Lung microvascular endothelial cell (primary cell): ENCODE results near the gene TDRD1. TPM values are rescaled to one million over a fixed set of nuclear protein-coding genes. Genes with fewer than 3 reads are reported as not detected.

Source experiments
- DNase-seq, 2 donors: peaks; one replicate each; pipeline versions ENCODE4 v3.0.0 to v3.0.0-alpha.2; 2010; ENCODE audit warnings: low read depth in 2 of 2
- total RNA-seq: library from RNA; depleted of rRNA; stranded (reverse); fragments of >200 nt; gene quantifications from 2 replicates; pipeline ENCODE4 v1.2.1, GENCODE V29; 2014

The TDRD1 gene
- total RNA-seq, 1 donor from 2014 or later, result not detected

GRCh38 chr10:114175667-114176066, 3.5 kb upstream of the TDRD1 start:
- no peak for DNase-seq

- DNase-seq, result no peak
Measured at GRCh38 chr10:114176511-114176910, 2.6 kb upstream of the TDRD1 start.

- no peak for DNase-seq
Measured at GRCh38 chr10:114179747-114180146, 594 bp downstream of the TDRD1 start.

DNA sequence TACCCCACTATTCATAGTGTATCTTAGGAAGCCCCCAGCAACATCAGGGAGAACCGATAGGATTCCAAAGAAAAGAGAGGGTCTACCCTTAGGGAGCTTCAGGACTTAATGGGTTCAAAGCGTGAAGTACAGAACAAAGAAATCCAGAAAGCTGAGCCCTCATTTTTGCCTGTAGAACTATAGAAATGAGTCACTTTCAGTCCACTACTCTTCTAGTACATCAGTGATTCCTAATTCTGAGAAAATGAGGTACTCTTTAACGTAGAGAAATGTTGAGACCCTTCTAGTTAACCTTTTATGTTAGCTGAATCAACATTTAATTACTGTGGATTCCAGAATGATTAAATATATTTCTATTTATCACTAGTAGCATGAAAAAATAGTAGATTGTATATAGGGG, 1.8 kb downstream of the TDRD1 start:
- DNase-seq, result no peak

- DNase-seq, result peak; percentile 4 to 74
Measured at GRCh38 chr10:114181971-114182370, 2.8 kb downstream of the TDRD1 start.

- DNase-seq, result no peak
Measured at GRCh38 chr10:114183563-114183962, 4.4 kb downstream of the TDRD1 start.

DNA sequence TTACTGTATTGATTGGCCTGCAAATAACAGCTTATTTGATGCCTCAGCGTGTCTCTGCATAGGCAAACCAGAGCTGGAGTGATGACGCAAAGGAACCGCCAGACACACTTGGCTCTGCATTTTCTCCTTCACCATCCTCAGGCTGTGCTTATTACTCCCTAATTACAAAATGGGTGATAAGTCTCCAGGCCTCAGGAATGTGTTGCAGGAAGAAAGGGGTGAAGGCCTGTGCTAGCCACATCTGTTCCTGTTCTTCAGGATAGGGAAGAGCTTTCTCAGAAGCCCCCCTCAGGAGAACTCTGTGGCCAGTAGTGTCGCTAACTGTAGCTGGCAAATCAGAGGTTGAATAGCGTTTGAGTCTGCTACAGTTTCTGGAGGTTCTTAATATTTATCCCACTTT, 5.1 kb downstream of the TDRD1 start:
- DNase-seq, result no peak

- no peak for DNase-seq
Measured at GRCh38 chr10:114188001-114188400, 8.8 kb downstream of the TDRD1 start.

- DNase-seq, result no peak
Measured at GRCh38 chr10:114188900-114189299, 9.7 kb downstream of the TDRD1 start.

DNA sequence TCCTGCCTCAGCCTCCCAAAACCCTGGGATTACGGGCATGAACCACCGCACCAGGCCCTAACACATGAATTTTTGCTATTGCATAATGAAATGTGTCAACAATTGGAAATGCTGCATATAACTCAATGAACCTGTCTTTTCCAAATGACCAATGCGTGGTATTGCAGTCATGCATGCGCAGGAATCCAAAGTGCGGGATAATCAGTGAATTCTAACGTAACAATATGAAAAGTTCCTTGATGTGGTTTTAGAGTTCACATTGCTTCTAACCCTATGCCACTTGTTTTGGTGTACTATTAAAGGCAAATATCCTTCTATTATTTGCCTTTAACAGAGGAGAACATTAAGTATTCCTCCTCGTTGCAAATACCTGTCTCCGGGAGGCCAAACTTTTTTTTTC, 10.5 kb downstream of the TDRD1 start:
- DNase-seq, result no peak

DNA sequence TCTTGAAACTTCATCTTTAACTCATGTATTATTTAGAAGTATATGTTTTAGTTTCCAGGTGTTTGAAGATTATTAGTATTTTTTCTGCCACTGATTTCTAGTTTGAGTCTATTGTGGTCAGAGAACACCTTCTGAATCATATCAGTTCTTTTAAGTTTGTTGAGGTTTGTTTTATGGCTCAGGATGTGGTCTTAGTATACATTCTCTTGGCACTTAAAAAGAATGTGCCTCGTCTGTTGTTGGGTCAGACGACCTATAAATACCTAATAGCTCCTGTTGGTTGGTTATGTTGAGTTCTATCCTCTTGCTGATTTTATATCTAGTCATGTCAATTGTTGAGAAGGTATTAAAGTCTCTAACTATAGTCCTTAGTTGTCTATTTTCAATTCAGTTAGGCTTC, 15.9 kb downstream of the TDRD1 start:
- no peak for DNase-seq

DNA sequence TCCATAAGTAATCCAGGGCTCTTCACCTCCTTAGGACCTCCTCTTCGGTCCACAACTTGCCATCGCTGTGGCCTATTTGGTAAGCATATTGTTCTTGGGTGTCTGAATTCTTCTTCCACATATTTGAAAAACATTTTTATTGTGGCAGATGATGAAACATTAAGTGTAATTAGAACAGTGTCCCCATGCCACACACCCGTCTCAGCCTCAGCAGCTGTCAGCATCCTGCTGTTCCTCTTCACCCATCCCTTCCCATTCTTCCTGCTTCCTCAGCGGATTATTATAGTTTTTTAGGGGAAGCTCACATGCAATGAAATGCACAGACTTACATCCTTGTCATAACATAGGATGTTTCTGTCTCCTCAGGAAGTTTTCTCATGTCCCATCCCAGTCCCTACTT, 20.1 kb downstream of the TDRD1 start:
- DNase-seq, result no peak

DNA sequence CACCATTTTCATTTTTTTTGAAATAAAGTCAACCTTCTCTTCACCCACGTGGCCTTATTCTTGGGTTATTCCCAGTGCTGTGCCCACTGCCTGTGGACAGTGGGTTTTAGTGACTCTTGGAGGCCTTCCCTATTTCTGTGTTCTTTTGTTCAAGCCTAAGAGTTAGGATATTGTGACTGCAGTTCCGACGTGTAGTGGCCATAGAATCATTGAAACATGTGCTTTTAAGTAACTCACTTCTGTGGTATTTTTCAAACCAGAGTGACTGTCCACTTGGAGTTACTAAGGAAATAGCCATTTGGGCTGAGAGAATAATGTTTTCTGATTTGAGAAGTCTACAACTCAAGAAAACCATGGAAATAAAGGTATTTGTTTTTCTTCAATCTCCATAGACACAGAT, 23.7 kb downstream of the TDRD1 start:
- DNase-seq, result no peak

- DNase-seq, result no peak
Measured at GRCh38 chr10:114206902-114207301, 27.7 kb downstream of the TDRD1 start.

GRCh38 chr10:114207349-114207748, 28.2 kb downstream of the TDRD1 start:
- no peak for DNase-seq

DNA sequence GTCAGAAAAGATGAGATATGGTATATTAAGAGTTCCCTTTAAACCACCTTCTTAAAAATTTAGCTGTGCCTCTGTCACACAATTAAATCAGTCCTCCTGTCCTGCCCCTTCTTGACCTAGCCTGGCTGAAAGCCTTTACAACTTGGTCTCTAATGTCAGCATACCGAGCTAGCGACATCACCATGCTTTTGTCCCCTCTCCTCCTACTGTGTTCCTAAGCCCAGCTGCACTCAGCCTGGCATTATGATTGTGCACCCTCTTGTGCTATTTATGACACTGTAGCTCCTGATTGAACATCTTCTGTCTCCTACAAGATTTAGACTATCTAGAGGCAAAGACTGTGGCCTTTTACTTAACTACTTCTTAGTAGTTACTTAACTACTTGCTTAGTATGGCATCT, 29.2 kb downstream of the TDRD1 start:
- DNase-seq, result no peak

- DNase-seq, result no peak
Measured at GRCh38 chr10:114212153-114212552, 33.0 kb downstream of the TDRD1 start.

GRCh38 chr10:114215033-114215432, 35.9 kb downstream of the TDRD1 start:
- DNase-seq, result no peak

DNA sequence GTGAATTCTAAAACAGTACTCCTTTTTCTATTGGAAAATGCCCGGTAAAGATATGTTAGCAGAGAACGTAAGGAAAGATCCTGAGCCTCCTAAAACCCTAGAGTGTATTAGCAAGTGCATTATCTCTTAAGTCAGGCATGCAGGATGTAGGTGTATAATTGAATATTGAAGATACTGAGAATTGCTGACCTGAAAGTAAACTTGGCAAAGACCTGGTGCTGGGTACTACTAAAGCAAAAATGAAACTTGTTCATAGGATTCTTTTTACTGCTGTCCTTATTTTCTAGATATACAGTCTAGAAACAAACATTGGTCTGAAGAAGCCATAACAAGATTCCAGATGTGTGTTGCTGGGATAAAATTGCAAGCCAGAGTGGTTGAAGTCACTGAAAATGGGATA, 41.1 kb downstream of the TDRD1 start:
- DNase-seq, result no peak

DNA sequence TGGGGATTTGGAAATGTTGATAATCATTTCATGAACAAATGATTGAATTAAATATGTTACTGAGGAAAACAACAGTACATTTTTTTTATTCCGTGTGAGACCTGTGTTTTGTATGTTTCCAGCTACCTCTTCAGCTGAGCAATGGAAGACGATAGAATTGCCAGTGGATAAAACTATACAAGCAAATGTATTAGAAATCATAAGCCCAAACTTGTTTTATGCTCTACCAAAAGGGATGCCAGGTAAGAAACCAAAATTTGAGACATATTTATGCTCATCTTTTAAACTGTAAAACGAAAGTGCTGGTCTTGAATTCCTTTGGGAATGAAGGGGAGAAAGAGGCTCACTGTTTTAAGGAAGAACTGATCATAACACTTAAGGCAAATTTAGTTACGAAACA, 42.1 kb downstream of the TDRD1 start:
- no peak for DNase-seq

DNA sequence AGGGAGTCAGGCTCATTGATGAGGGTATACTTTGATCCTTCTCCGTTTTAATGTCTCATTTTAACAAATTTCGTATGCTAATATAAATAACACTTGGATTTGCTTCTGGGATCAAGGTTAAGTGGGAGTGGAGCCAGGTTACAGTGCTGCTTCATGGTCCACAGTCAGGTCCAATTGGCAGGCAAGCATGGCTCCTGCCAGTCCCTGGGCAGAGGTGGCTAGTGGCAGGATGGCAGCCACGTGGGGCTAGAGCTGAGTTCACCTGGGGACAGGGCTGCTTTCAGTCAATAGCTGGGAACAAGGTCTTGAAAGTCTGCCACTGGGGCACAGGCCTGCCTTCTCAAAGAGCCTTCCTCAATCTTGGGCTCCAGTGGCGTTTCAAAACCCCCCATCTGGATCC, 43.9 kb downstream of the TDRD1 start:
- no peak for DNase-seq

DNA sequence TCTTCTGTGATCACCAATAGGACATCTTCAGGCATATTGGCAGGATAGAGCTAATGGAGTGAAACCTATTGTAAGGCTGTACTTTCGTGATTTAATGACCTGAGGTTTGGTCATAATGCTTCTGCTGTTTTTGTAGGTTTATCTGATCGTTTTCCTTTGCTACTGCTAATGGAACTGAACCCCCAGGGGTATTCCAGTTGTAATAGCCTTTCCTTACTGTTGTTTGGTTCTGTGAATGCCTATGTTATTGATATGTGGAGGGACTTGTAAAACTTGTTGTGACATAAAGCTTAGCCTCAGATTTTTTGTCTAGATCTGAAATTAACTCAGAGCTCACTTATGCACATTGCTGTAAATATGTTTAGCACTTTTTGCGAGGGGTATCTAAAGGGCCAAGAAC, 49.0 kb downstream of the TDRD1 start:
- no peak for DNase-seq

DNA sequence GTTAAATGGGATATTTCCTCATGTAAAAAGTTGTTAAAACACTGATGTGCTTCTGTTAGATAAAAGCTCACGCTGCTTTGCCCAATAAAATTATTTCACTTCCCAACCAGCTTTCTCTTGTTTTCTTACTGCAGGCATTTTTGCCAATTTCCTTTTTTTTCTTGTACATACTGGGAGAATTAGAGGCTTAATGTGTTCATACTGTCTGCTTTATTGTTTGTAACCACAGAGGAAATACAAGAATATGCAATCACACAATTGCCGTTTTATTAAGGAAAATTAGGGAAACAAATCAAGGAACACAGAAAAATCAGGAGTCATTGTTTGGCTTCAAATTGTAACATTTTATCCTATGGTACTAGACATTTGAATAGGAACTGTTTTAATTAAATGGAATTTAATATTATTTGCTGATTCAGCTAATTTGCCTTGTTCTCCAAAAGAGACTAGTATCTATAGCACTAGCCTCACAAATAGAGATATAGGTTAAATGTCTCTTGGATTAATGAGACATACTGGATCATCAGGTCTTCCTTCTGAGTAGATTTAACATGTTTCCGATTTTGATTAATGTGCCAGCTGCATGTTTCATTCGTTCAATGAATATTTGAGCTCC, 53.5 kb downstream of the TDRD1 start:
- DNase-seq, result no peak

DNA sequence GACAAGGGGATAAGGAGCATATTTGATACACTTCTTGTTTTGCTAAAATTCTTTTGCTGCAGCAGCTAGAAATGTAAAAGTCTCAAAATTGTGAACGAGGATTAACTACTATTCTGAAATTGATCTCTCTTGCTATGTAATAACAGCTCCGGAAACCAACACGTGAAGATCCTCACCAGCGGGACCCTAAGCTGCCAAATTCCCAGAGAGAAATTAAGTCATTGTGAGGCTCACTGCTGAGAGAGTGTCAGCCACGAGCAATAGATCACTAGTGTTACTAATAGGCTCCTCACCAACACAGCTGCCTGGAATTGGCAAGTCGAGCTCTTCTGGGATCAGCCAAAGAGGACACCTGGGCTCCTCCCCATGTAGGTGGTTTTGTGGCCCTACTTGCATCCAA, 54.3 kb downstream of the TDRD1 start:
- no peak for DNase-seq
